ENCODE measurements around the gene KCTD21. TPM values are rescaled to one million over a fixed set of nuclear protein-coding genes. Genes with fewer than 3 reads are reported as not detected.

The KCTD21 gene
- total RNA-seq, 1 experiment from 2014 or later, result 9.7 TPM

- H3K4me3 ChIP-seq (ENCODE audit: low read depth in 2 of 2, low read length in 2 of 2), result no peak overlapping the region
- ATAC-seq (no peak), DNase-seq (ENCODE audit: low read depth, low spot score) (no peak)
- H3K36me3 ChIP-seq (ENCODE audit: control insufficient read depth, insufficient read depth, low read length), result no peaks in the 10 kb centered on the region
- in situ Hi-C loops (cut with HindIII; ENCODE audit: low pct_unique_long_range_greater_than_20kb, low sequenced_read_pairs) (no loop called here), intact Hi-C loops (cut with micrococcal nuclease; ENCODE audit: unreplicated experiment) (no loop called here)
- no peak overlapping the region for H3K27ac ChIP-seq (ENCODE audit: low read length)
- CTCF ChIA-PET, result interaction anchor here (0.6 kb wide), 1 partner anchor 203 kb away, joined by 6 read pairs; the partner anchor contains the start of gene GAB2
- POLR2A ChIA-PET, result no interaction called here
- no peaks in the 10 kb centered on the region for H3K9me3 ChIP-seq (ENCODE audit: control insufficient read depth, insufficient read depth, low read depth, low read length)
- H3K4me1 ChIP-seq (ENCODE audit: control insufficient read depth, insufficient read depth, low read length), result no peaks in the 10 kb centered on the region
- no peaks in the 10 kb centered on the region for H3K27me3 ChIP-seq (ENCODE audit: control insufficient read depth, insufficient read depth, low read length)
- TF ChIP-seq TCF7L2 (IDR thresholded peaks at IDR 0.05; ENCODE audit: low read depth, low read length) (no peak), SIN3A (IDR thresholded peaks at IDR 0.05; ENCODE audit: borderline replicate concordance, insufficient read depth, low read depth, low read length) (no peak), POLR2AphosphoS5 (IDR thresholded peaks at IDR 0.05; ENCODE audit: low read depth, low read length) (no peak), CTCF (IDR thresholded peaks at IDR 0.05) (no peak), REST (IDR thresholded peaks at IDR 0.05; ENCODE audit: insufficient read depth in 1 of 2, low read depth in 2 of 2, low read length in 1 of 2) (no peak)
- BruUV-seq (replicated peaks), result no TSS peak
These were observed 26.1 kb upstream of the KCTD21 start for GRCh38 chr11:78214331-78215194.

- no peak overlapping the region for H3K4me3 ChIP-seq (ENCODE audit: low read depth in 2 of 2, low read length in 2 of 2)
- ATAC-seq (no peak), DNase-seq (ENCODE audit: low read depth, low spot score) (no peak)
- no peaks in the 10 kb centered on the region for H3K36me3 ChIP-seq (ENCODE audit: control insufficient read depth, insufficient read depth, low read length)
- ChIA-PET CTCF (no interaction called here), POLR2A (interaction anchor here (0.6 kb wide), 1 partner anchor 15 kb away, joined by 3 read pairs; no protein-coding TSS in a partner anchor)
- in situ Hi-C loops (cut with HindIII; ENCODE audit: low pct_unique_long_range_greater_than_20kb, low sequenced_read_pairs) (no loop called here), intact Hi-C loops (cut with micrococcal nuclease; ENCODE audit: unreplicated experiment) (no loop called here)
- BruUV-seq (replicated peaks), result no TSS peak
- no peaks in the 10 kb centered on the region for H3K27me3 ChIP-seq (ENCODE audit: control insufficient read depth, insufficient read depth, low read length)
- H3K9me3 ChIP-seq (ENCODE audit: control insufficient read depth, insufficient read depth, low read depth, low read length), result no peaks in the 10 kb centered on the region
- no peaks in the 10 kb centered on the region for H3K4me1 ChIP-seq (ENCODE audit: control insufficient read depth, insufficient read depth, low read length)
- TF ChIP-seq POLR2AphosphoS5 (IDR thresholded peaks at IDR 0.05; ENCODE audit: low read depth, low read length) (no peak), REST (IDR thresholded peaks at IDR 0.05; ENCODE audit: insufficient read depth in 1 of 2, low read depth in 2 of 2, low read length in 1 of 2) (no peak)
- H3K27ac ChIP-seq (ENCODE audit: low read length), result no peak overlapping the region
These were observed 25.3 kb upstream of the KCTD21 start for GRCh38 chr11:78213526-78214330.

Measured in Panc1 (cell line).